ENCODE data around the gene ZCCHC14.

ZCCHC14 gene

DNA sequence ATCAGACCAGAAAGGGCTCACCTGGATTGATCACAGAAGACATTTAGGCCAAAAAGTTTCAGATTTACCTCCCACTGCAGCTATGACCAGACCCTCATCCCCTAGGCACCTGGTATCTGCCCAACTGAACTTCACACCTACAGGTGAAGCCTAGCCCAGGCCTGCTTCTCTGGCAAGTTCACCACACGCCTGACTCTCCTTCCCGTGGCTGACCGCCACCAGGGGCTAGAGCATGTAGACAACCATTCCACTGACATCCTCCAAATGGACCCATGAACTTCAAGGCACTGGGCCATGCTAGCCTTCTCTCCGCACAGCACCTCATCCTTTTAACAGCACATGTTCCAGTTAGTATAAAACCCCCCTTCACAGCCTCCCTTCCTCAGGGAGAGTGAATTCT is 18.8 kb downstream of the ZCCHC14 start:
- FAIRE-seq: no peak

DNA sequence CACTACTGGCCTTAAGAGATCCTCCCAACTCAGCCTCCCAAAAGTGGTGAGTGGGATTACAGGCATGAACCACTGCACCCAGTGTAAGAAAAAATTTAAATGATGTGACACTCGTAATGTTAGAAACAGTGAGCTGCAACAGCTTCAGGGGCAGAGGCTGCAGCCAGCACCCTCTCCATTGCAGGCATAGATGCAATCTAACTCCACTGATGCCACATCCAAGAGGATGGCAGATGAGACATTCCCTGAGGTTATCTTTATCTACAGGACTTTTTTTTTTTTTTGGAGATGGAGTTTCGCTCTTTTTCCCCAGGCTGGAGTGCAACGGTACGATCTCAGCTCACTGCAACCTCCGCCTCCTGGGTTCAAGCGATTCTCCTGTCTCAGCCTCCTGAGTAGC is 19.9 kb downstream of the ZCCHC14 start:
- no peak for FAIRE-seq

- no peak for FAIRE-seq
These were observed 20.6 kb downstream of the ZCCHC14 start for GRCh38 chr16:87472142-87472778.

DNA sequence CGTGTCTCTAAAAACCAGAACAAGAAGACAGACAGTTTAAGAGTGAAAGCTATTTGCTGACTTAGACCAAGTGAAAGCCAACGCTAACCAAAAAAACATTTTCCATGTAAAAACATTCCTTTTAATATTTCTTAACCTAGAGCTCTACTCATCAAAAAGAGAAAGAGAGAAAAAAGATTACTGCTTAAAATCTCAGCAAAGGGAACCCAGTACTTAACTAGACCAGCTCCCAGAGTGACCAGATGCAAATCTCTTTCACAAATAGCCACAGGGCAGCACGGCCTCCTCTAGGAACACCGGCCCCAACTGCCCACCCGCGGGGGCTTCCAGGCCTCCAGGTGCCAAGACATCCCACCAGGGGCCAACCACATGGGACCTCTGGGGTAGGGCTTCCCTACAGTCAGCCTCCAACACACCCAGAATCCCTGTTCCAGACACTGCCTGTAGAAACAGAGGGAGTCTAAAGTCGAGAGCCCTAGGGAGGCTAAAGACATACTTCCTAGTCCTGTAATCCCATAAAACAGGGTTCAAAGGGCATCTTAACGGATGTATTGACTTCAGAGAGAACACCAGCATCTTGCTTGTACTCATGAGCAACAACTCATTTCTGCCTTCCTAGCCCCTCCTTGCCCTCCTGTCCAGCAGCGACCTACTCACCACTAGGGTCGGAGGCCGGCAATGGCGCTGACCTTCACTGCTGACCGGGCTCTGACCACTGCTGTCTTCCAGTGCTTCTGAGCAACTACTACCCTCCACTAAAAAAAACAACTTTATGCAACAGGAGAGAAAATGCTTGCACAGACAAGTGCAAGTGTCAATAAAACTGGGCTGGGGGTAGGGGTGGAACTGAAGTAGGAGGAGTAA is 21.3 kb downstream of the ZCCHC14 start:
- no peak for FAIRE-seq

DNA sequence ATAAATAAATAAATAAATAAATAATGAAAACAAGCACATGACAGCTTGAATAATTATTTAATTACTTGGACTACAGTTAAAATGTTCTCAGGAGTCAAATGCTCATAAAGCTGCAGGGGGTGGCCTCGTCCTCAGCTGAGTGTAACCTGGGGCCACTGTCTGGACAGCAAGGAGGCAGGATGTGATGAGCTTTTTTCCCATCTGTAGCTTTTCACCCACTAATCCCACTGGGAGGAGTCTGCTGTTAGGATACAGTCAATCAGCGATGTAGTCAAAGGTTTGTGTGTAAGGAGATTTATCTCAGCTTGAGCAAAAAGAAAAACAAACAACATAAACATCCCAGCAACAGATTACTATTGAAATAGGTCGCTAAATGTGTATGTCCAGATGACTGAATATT is 22.5 kb downstream of the ZCCHC14 start:
- no peak for FAIRE-seq

- no peak for FAIRE-seq
These were observed 23.7 kb downstream of the ZCCHC14 start for GRCh38 chr16:87469169-87469568.

- FAIRE-seq: no peak
These were observed 24.3 kb downstream of the ZCCHC14 start for GRCh38 chr16:87468550-87468949.

- no peak for FAIRE-seq
These were observed 25.8 kb downstream of the ZCCHC14 start for GRCh38 chr16:87466975-87467501.

DNA sequence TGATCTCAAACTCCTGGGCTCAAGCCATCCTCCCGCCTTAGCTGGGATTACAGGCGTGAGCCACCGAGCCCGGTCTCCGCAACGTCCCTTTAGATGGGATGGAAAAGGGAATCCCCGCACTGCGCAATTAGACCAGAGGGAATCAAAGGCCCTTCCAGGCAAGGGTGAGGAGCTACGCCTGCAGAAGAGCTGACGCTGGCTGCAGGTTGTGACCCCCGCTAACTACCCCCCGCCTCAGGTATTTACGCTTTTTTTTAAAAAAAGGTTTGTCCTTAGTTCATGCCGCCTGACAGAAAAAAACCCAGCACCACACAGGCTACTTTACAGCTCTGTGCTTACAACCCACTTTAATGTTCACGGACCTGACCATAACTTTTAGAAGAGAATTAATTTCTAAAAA is 26.9 kb downstream of the ZCCHC14 start:
- FAIRE-seq: no peak

- FAIRE-seq: no peak
These were observed 27.5 kb downstream of the ZCCHC14 start for GRCh38 chr16:87465306-87465705.

- peak; percentile 38 for FAIRE-seq
These were observed 28.0 kb downstream of the ZCCHC14 start for GRCh38 chr16:87464691-87465300.

- FAIRE-seq: no peak
These were observed 28.8 kb downstream of the ZCCHC14 start for GRCh38 chr16:87463722-87464690.

- FAIRE-seq: peak; percentile 13
These were observed 31.3 kb downstream of the ZCCHC14 start for GRCh38 chr16:87461466-87461991.

- no peak for FAIRE-seq
These were observed 31.9 kb downstream of the ZCCHC14 start for GRCh38 chr16:87460936-87461335.

DNA sequence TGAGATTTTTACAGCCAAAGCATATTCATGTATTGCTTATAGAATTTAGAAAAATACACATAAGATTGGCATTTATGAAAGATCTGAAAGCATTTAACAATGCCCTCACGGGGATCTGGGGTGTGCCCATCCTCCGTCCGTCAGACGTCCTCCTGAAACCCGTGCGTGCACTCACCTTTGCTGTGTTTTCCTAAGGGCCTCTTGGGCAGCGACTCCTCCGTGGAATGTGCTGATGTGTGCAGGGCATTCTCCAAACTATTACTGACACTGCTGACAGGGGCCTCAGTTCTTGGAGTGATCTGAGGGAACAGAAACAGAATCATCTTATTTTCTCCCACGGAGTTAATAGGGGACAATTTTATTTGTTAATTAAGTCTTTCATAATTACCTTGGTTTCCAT is 33.0 kb downstream of the ZCCHC14 start:
- no peak for FAIRE-seq

GRCh38 chr16:87459027-87459426 is 33.8 kb downstream of the ZCCHC14 start:
- no peak for FAIRE-seq

- no peak for FAIRE-seq
These were observed 34.4 kb downstream of the ZCCHC14 start for GRCh38 chr16:87458424-87458915.

DNA sequence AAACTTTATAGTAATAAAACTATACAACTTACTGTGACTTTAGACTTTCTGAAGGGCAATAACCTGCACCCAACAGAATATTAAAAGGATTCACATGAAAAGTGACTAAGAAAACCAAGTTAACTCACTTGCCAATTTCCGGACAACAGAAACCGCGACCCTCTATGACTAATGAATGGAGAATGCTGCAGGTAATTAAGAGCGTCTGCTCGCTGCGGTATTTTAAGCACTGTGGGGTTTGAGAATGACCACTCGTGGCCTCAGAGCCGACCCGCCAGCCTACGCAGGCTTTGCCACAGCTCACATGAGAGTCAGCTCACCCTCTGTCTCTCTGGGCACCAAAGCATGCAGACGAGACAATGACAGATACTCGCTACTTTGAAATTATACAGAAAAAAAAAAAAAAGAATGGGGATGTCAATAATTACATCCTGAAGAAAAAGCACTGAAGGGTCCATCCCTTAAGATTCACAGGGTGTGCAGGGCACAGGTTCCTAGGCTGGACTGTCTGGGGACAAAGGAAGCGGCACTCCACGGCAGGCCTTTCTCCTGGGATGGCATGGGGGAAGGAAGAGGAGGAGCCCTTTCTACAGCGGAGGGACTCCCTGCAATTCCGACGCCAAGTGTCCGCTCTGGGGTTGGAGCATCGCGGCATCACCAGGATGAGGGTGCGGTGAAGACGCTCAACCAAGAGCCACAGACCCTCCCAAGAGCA is 35.0 kb downstream of the ZCCHC14 start:
- no peak for FAIRE-seq

DNA sequence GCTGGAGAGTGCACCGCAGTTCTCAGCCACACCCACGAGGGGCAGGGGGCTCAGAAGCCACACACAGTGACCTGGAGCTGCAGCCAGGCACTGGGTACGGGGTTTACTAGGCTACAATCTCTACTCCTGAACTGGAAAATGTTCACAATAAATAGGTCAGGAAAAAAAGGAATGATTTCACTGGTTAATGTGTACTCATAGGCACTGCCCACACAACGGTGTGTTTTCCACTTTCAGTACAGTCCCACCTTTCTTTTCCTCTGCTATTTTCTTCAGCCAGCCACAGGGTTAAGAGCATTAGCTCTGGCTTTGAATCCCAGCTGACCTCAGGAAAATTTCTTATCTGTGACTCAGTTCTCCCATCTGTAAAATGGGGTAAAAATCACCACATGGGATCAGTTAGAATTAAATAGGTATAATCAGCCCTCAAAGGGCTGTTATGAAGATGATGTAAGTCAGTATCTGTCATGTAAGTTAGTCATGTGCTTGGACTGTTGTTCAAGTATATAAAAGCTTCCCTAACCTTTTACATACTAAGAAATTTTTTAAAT is 35.7 kb downstream of the ZCCHC14 start:
- FAIRE-seq: no peak

DNA sequence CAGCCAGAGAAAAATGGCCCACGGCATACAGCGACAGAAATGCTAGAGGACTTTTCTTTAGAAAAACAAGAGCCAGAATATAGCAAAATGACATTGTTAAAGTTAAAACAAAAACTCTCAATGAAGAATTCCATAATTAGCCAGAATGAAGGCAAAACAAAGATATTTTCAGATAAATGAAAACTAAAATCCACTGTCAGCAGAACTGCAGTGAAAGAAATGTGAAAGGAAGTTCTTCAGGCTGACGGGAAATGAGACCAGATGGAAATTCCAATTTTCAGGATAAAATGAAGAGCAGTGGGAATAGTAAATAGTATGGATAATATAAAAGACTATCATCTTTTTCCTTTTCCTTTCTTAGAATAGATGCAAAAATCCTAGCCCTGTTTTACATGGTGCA is 38.4 kb downstream of the ZCCHC14 start:
- FAIRE-seq: no peak

- FAIRE-seq: no peak
These were observed 39.5 kb downstream of the ZCCHC14 start for GRCh38 chr16:87453326-87453725.
